ENCODE data around the gene KRT33B.

The KRT33B gene

DNA sequence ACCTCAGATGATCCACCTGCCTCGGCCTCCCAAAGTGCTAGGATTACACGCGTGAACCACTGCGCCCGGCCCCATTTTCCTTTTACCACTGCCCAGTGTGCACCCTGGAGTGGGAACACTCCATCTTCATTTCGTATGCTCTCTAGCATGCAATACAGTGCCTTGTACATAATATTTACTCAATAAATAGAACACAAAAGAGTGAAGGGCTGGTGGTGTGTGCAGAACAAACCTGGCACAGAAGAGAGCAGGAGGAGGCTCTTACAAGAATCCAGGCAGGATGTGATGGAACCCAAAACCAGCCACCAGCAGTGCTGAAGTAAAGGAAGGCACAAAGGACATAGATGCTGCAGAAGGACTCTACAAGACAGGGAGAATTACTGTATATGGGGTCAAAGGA is 47.5 kb upstream of the KRT33B start:
- Histone ChIP-seq H3K79me2 (ENCODE audit: insufficient read depth, low read length) (no peaks in the 10 kb centered on the region), H3K27ac (ENCODE audit: low read depth, low read length) (no peak overlapping the region), H3K27me3 (ENCODE audit: low read length) (no peaks in the 10 kb centered on the region), H3K4me3 (ENCODE audit: insufficient read depth, low read length, poor library complexity, severe bottlenecking) (no peak overlapping the region), H3K9me2 (replicated peaks; ENCODE audit: insufficient read depth, low read length) (no peaks in the 10 kb centered on the region), H3K9ac (ENCODE audit: low read length) (no peak overlapping the region), H3F3A (ENCODE audit: insufficient read depth) (no peaks in the 10 kb centered on the region), H3K9me3 (ENCODE audit: insufficient read depth, low read length) (no peaks in the 10 kb centered on the region), H3K4me2 (ENCODE audit: low read depth, low read length, poor library complexity, severe bottlenecking) (no peak overlapping the region), H2AFZ (ENCODE audit: low read depth, low read length, severe bottlenecking) (no peak overlapping the region), H4K20me1 (ENCODE audit: low read depth, low read length) (no peaks in the 10 kb centered on the region), H3K36me3 (ENCODE audit: low read length) (no peaks in the 10 kb centered on the region)
- TF ChIP-seq EZH2phosphoT487 (conservative IDR thresholded peaks at IDR 0.05; ENCODE audit: low read length), result no peak
- TF ChIP-seq, protein P1, sequence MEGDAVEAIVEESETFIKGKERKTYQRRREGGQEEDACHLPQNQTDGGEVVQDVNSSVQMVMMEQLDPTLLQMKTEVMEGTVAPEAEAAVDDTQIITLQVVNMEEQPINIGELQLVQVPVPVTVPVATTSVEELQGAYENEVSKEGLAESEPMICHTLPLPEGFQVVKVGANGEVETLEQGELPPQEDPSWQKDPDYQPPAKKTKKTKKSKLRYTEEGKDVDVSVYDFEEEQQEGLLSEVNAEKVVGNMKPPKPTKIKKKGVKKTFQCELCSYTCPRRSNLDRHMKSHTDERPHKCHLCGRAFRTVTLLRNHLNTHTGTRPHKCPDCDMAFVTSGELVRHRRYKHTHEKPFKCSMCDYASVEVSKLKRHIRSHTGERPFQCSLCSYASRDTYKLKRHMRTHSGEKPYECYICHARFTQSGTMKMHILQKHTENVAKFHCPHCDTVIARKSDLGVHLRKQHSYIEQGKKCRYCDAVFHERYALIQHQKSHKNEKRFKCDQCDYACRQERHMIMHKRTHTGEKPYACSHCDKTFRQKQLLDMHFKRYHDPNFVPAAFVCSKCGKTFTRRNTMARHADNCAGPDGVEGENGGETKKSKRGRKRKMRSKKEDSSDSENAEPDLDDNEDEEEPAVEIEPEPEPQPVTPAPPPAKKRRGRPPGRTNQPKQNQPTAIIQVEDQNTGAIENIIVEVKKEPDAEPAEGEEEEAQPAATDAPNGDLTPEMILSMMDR (IDR thresholded peaks at IDR 0.05; ENCODE audit: insufficient read depth, low read length, poor library complexity, severe bottlenecking), result no peak

DNA sequence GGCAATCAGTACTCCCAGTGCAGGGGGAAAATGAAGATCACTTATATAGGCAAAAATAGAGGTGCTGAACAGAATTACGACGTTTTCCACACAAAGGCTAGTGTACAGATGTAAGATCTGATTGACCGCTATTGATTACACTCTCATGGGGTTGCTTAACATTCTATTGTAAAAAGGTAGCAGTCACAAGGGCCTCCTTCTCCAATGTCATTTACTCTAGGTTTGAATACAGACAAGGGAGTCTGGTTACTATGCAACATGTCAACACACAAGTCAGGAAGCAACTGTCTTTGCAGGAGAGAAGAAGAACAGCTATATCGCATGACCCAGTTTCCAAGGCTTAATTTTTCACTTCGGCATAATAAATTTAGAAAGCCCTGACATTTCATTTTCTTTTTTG is 46.9 kb upstream of the KRT33B start:
- TF ChIP-seq EZH2phosphoT487 (conservative IDR thresholded peaks at IDR 0.05; ENCODE audit: low read length), result no peak
- TF ChIP-seq, protein P1 (IDR thresholded peaks at IDR 0.05; ENCODE audit: insufficient read depth, low read length, poor library complexity, severe bottlenecking), result no peak
- H2AFZ ChIP-seq (ENCODE audit: low read depth, low read length, severe bottlenecking), result no peak overlapping the region
- no peaks in the 10 kb centered on the region for H3K9me3 ChIP-seq (ENCODE audit: insufficient read depth, low read length)
- no peak overlapping the region for H3K9ac ChIP-seq (ENCODE audit: low read length)
- H3K27ac ChIP-seq (ENCODE audit: low read depth, low read length), result no peak overlapping the region
- H4K20me1 ChIP-seq (ENCODE audit: low read depth, low read length), result no peaks in the 10 kb centered on the region
- H3K4me2 ChIP-seq (ENCODE audit: low read depth, low read length, poor library complexity, severe bottlenecking), result no peak overlapping the region
- no peaks in the 10 kb centered on the region for H3F3A ChIP-seq (ENCODE audit: insufficient read depth)
- no peaks in the 10 kb centered on the region for H3K36me3 ChIP-seq (ENCODE audit: low read length)
- H3K27me3 ChIP-seq (ENCODE audit: low read length), result no peaks in the 10 kb centered on the region
- H3K4me3 ChIP-seq (ENCODE audit: insufficient read depth, low read length, poor library complexity, severe bottlenecking), result no peak overlapping the region
- no peaks in the 10 kb centered on the region for H3K79me2 ChIP-seq (ENCODE audit: insufficient read depth, low read length)
- no peaks in the 10 kb centered on the region for H3K9me2 ChIP-seq (replicated peaks; ENCODE audit: insufficient read depth, low read length)

DNA sequence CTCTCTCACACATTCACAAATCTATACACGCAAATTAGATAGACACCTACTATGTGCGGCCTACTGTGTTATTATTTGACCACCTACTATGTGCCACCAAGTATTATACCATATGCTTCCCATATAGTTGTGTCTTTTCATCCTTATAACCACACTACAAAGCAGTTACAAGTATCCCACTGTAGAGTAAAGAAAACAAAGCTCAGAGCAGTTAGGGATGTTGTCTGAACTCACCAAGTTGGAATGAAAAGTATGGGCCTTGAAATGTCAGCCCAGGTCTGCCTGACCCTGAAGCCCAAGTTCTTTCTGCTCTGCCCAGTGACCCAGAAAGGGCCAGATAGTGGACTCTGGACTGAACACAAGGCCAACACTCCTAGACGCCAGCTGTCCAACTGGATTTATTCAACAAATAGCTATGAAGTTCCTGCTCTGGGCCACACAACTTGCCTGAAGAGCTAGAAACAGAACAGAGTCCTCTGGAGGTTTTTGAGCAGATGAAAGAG is 46.3 kb upstream of the KRT33B start:
- Histone ChIP-seq H2AFZ (ENCODE audit: low read depth, low read length, severe bottlenecking) (no peak overlapping the region), H3K4me3 (ENCODE audit: insufficient read depth, low read length, poor library complexity, severe bottlenecking) (no peak overlapping the region), H3K9ac (ENCODE audit: low read length) (no peak overlapping the region), H3K27me3 (ENCODE audit: low read length) (no peaks in the 10 kb centered on the region), H3K9me3 (ENCODE audit: insufficient read depth, low read length) (no peaks in the 10 kb centered on the region), H3K4me2 (ENCODE audit: low read depth, low read length, poor library complexity, severe bottlenecking) (no peak overlapping the region), H3K9me2 (replicated peaks; ENCODE audit: insufficient read depth, low read length) (no peaks in the 10 kb centered on the region), H3K27ac (ENCODE audit: low read depth, low read length) (no peak overlapping the region), H4K20me1 (ENCODE audit: low read depth, low read length) (no peaks in the 10 kb centered on the region), H3K36me3 (ENCODE audit: low read length) (no peaks in the 10 kb centered on the region), H3K79me2 (ENCODE audit: insufficient read depth, low read length) (no peaks in the 10 kb centered on the region), H3F3A (ENCODE audit: insufficient read depth) (no peaks in the 10 kb centered on the region)
- TF ChIP-seq, protein P1 (IDR thresholded peaks at IDR 0.05; ENCODE audit: insufficient read depth, low read length, poor library complexity, severe bottlenecking), result no peak
- no peak for TF ChIP-seq EZH2phosphoT487 (conservative IDR thresholded peaks at IDR 0.05; ENCODE audit: low read length)

Data from SU-DHL-6 (cell line).